GM18870 (cell line): ENCODE results near the gene RARB.

Source experiments
- ATAC-seq: cut with Tn5 transposase; IDR thresholded peaks from one replicate; pipeline ENCODE4 v1.9.1; 2021; ENCODE audit warnings: moderate library complexity; ENCODE audit not compliant: unreplicated experiment

RARB gene

GRCh38 chr3:25502233-25502632, 74.2 kb downstream of the RARB start:
- no peak for ATAC-seq

- no peak for ATAC-seq
Observed at GRCh38 chr3:25503898-25504301, 75.8 kb downstream of the RARB start.

- no peak for ATAC-seq
Observed at GRCh38 chr3:25505581-25505980, 77.5 kb downstream of the RARB start.

- ATAC-seq, result no peak
Observed at GRCh38 chr3:25507811-25508210, 79.7 kb downstream of the RARB start.

- ATAC-seq, result no peak
Observed at GRCh38 chr3:25508433-25508832, 80.4 kb downstream of the RARB start.

GRCh38 chr3:25508901-25509300, 80.8 kb downstream of the RARB start:
- no peak for ATAC-seq

GRCh38 chr3:25510797-25511196, 82.7 kb downstream of the RARB start:
- no peak for ATAC-seq

- ATAC-seq, result no peak
Observed at GRCh38 chr3:25511972-25512721, 84.1 kb downstream of the RARB start.

GRCh38 chr3:25513642-25514266, 85.7 kb downstream of the RARB start:
- ATAC-seq, result no peak

- no peak for ATAC-seq
Observed at GRCh38 chr3:25515171-25515570, 87.1 kb downstream of the RARB start.

- no peak for ATAC-seq
Observed at GRCh38 chr3:25520926-25521559, 93.0 kb downstream of the RARB start.

- ATAC-seq, result no peak
Observed at GRCh38 chr3:25527336-25527735, 99.3 kb downstream of the RARB start.

GRCh38 chr3:25527801-25528200, 99.7 kb downstream of the RARB start:
- no peak for ATAC-seq

GRCh38 chr3:25531971-25532370, 103.9 kb downstream of the RARB start:
- ATAC-seq, result no peak

- no peak for ATAC-seq
Observed at GRCh38 chr3:25532431-25533162, 104.5 kb downstream of the RARB start.

GRCh38 chr3:25533399-25533798, 105.3 kb downstream of the RARB start:
- ATAC-seq, result no peak

GRCh38 chr3:25534007-25534406, 105.9 kb downstream of the RARB start:
- no peak for ATAC-seq

- no peak for ATAC-seq
Observed at GRCh38 chr3:25536521-25537391, 108.7 kb downstream of the RARB start.

GRCh38 chr3:25537516-25537915, 109.5 kb downstream of the RARB start:
- no peak for ATAC-seq

- no peak for ATAC-seq
Observed at GRCh38 chr3:25540273-25540672, 112.2 kb downstream of the RARB start.
